Psoas muscle (tissue), 8 donors: ENCODE results near the gene SLIT3. TPM values are rescaled to one million over a fixed set of nuclear protein-coding genes. Genes with fewer than 3 reads are reported as not detected.

ENCODE experiments used
- ATAC-seq, 4 donors: fragments of 200-7000 bp; cut with Tn5 transposase; one replicate each; pipeline ENCODE4 v1.9.1; 2020; ENCODE audit warnings: moderate library complexity in 3 of 4, mild to moderate bottlenecking in 2 of 4
- DNase-seq, 2 donors: peaks; one replicate each; pipeline ENCODE4 v3.0.0-alpha.2; 2020
- H3K27ac ChIP-seq: fragments of 200-600 bp; one replicate; pipeline ENCODE4 v1.8.0; 2022
- H3K27me3 ChIP-seq, 3 donors: fragments of 200-600 bp in 1 of 3; one replicate each; pipeline versions ENCODE4 v1.6.1 to v1.8.0; 2013 to 2022; ENCODE audit warnings: low read length in 2 of 3, mild to moderate bottlenecking in 2 of 3, moderate library complexity in 1 of 3; ENCODE audit not compliant: insufficient read depth in 3 of 3
- H3K36me3 ChIP-seq, 2 donors: fragments of 200-600 bp in 1 of 2; one replicate each; pipeline versions ENCODE4 v1.6.1 to v1.8.0; 2013 to 2022; ENCODE audit warnings: low read depth in 1 of 2, mild to moderate bottlenecking in 1 of 2, moderate library complexity in 1 of 2; ENCODE audit not compliant: insufficient read depth in 1 of 2
- H3K4me1 ChIP-seq: fragments of 200-600 bp; one replicate; pipeline ENCODE4 v1.8.0; 2022
- H3K4me3 ChIP-seq: fragments of 200-600 bp; one replicate; pipeline ENCODE4 v1.8.0; 2022; ENCODE audit warnings: mild to moderate bottlenecking
- H3K9me3 ChIP-seq: fragments of 200-600 bp; one replicate; pipeline ENCODE4 v1.8.0; 2022
- WGBS, 3 donors: extraction: QIAGEN DNeasy Blood & Tissue Kit; methylation state at CpG; one replicate each; pipeline versions ENCODE4 v1.1.6 to v1.1.7; 2013; 5-methylcytosine and 5-hydroxymethylcytosine counted together
- intact Hi-C, 2 donors: fragments of 100-400 bp; cut with DNase I; formaldehyde crosslinking; loops; one replicate each; pipeline versions ENCODE4 v1.11.0 to v1.14.2; 2022
- polyA plus RNA-seq, 3 donors: library from polyadenylated mRNA; stranded (reverse); fragments of 200-250 nt; gene quantifications; one replicate each; pipeline ENCODE4 v1.2.3, GENCODE V29; 2013
- total RNA-seq, 4 donors: library from RNA; stranded (reverse); fragmentation: NEBNext Ultra II Directional in 2 of 4; extraction: Animal tissue kit (Norgen Biotek cat#: 25700) in 2 of 4; gene quantifications; one replicate each; pipeline versions ENCODE4 v1.2.1 to v1.2.4, GENCODE V29; 2021 to 2023
- TF ChIP-seq, protein P1 (sequence below): fragments of 200-600 bp; IDR thresholded peaks from one replicate; pipeline ENCODE4 v1.8.0; 2022; ENCODE audit warnings: antibody characterized with exemption
- donor health status: healthy with polysubstance abuse.
- donor health status: DM: no; HTN: no; CAD: no; lungs with moderate emphysema.
- donor health status: Bipolar disorder and iron deficiency.
- donor health status: healthy.
- donor health status: DM: yes; HTN: yes; CAD: no.
- donor health status: DM: no; HTN: no; CAD: no.
- donor health status: DM: no; HTN: no; CAD: no.
- donor health status: DM: yes; HTN: yes; CAD: no.

Gene SLIT3
- total and polyA plus RNA-seq, 7 donors: 0.81 to 5.9 (median 2.1) TPM

DNA sequence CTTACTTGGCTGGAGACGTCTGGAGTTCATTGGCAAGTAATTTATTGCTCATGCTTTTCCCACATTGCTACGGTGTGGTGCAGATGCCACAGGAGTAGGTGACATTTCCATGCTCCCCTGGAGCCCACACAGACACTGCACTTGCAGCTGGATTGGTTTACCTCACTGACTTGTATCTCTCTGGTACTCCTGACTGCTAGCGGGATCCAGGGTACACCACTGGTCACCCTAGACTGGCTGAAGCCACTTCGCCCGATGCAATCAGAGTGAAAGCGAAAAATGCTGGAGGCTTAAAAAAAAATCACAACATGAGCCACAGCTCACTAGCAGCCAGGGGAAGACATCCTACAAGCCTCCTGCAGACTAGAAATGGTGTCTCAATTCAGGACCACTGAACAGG lies 32.6 kb upstream of the SLIT3 start:
- no peak for DNase-seq
- Histone ChIP-seq H3K4me3 (no peak overlapping the region), H3K4me1 (no peaks in the 10 kb centered on the region), H3K27me3 (no peaks in the 10 kb centered on the region), H3K36me3 (no peaks in the 10 kb centered on the region), H3K27ac (no peak overlapping the region), H3K9me3 (no peaks in the 10 kb centered on the region)
- 63 to 69% (median 66%) methylated on average over 6 of the region's 6 CpGs for WGBS, 3 donors
- TF ChIP-seq, protein P1, sequence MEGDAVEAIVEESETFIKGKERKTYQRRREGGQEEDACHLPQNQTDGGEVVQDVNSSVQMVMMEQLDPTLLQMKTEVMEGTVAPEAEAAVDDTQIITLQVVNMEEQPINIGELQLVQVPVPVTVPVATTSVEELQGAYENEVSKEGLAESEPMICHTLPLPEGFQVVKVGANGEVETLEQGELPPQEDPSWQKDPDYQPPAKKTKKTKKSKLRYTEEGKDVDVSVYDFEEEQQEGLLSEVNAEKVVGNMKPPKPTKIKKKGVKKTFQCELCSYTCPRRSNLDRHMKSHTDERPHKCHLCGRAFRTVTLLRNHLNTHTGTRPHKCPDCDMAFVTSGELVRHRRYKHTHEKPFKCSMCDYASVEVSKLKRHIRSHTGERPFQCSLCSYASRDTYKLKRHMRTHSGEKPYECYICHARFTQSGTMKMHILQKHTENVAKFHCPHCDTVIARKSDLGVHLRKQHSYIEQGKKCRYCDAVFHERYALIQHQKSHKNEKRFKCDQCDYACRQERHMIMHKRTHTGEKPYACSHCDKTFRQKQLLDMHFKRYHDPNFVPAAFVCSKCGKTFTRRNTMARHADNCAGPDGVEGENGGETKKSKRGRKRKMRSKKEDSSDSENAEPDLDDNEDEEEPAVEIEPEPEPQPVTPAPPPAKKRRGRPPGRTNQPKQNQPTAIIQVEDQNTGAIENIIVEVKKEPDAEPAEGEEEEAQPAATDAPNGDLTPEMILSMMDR: no peak
- intact Hi-C loops: no loop called here
- no peak for ATAC-seq

DNA sequence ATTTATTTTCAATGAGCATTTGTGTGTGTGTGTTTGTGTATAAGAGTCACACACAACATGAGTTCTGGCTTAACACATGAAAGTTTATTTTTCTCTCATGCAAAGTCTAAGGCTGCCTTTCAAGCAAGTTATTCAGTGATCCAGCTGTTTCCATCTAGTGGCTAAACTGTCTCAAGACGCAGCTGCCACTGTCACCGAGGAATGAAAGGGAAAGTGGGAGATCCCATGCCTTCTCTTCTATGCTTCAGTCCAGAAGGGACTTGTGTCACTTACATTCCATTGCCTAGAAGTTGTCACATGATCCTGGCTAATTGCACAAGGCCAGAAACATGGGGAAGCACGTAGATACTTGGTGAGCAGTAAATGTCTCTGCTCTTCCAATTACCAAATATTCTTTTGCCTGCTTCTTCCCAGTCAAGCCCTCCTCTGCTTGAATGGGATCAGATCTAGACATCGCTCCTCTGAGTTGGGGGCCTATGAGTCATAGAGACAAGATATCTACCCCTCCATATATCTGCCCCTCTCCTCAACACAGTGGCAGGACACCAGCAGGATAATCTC lies 30.4 kb upstream of the SLIT3 start:
- Histone ChIP-seq H3K9me3 (no peaks in the 10 kb centered on the region), H3K27me3 (no peaks in the 10 kb centered on the region), H3K4me1 (no peaks in the 10 kb centered on the region), H3K36me3 (no peaks in the 10 kb centered on the region), H3K4me3 (no peak overlapping the region), H3K27ac (no peak overlapping the region)
- no peak for DNase-seq
- no peak for ATAC-seq
- WGBS, 3 donors: 36 to 43% (median 38%) methylated on average over 4 of the region's 4 CpGs
- TF ChIP-seq, protein P1: no peak
- intact Hi-C loops: no loop called here

DNA sequence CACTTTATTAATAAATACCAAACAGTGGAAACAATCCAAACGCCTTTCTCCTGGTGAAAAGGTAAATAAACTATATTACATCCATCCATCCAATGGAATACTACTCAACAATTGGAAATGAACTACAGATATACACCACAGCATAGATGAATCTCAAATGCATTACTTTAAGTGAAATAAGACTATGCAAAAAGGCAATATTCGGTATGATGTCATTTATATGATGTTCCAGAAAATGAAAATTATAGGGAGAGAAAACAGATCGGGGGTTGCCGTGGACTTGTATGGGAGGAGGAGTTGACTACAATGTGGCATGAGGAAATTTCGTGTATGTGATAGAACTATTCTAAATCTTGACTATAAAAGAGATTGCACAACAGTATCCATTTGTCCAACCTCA lies 27.5 kb upstream of the SLIT3 start:
- intact Hi-C loops: no loop called here
- WGBS, 3 donors: 77 to 83% (median 83%) methylated on average over 5 of the region's 5 CpGs

DNA sequence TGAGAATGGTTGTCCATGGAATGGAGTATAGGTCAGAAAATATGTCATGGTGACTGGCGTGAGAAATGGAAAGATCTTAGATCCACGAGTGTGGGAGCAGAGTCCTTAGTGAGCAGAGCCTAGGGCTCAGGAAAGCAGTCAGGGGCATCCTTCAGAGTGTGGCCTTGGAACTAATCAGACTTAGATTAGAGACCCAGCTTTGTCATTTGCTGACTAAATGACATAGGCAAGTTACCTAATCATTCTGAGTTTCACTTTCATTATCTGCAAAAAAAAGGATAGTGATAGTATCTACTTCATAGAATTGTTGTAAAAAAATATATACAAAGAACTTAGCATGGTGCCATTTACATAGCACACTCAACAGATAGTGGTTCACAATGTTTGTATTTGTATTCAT lies 24.3 kb upstream of the SLIT3 start:
- Histone ChIP-seq H3K27me3 (peaks cover 0 to 2% (median 0%) of the 10 kb centered on the region in 3 donors), H3K9me3 (no peaks in the 10 kb centered on the region), H3K4me1 (no peaks in the 10 kb centered on the region), H3K27ac (no peak overlapping the region), H3K4me3 (no peak overlapping the region), H3K36me3 (no peaks in the 10 kb centered on the region)
- TF ChIP-seq, protein P1: no peak
- intact Hi-C loops: no loop called here
- ATAC-seq: no peak
- WGBS, 3 donors: 68 to 83% (median 70%) methylated on average over 2 of the region's 2 CpGs
- DNase-seq: no peak

More for the DNA sequence above, 27.5 kb upstream of the SLIT3 start:
- no peak overlapping the region for H3K4me3 ChIP-seq
- H3K4me1 ChIP-seq: no peaks in the 10 kb centered on the region
- ATAC-seq: no peak
- no peaks in the 10 kb centered on the region for H3K36me3 ChIP-seq
- no peaks in the 10 kb centered on the region for H3K9me3 ChIP-seq
- no peak overlapping the region for H3K27ac ChIP-seq
- DNase-seq: no peak
- peaks cover 0 to 2% (median 0%) of the 10 kb centered on the region in 3 donors for H3K27me3 ChIP-seq
- TF ChIP-seq, protein P1: no peak

DNA sequence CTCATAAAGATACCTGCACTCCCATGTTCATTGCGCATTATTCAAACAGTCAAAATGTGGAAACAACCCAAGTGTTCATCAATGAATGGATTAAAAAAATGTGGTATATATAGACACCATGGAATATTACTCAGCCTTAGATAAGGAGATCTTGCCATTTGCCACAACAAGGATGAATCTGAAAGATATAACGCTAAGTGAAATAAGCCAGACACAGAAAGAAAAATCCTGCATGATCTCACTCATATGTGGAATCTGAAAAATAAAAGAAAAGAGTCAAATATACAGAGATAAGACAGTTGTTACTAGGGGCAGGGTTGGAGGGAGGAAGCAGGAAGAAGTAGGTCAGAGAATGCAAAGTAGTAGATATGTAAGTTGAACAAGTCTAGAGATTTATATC lies 17.6 kb upstream of the SLIT3 start:
- TF ChIP-seq, protein P1: no peak
- Histone ChIP-seq H3K4me3 (no peak overlapping the region), H3K27ac (no peak overlapping the region), H3K4me1 (no peaks in the 10 kb centered on the region), H3K27me3 (peaks cover 0 to 3% (median 0%) of the 10 kb centered on the region in 3 donors), H3K36me3 (no peaks in the 10 kb centered on the region), H3K9me3 (no peaks in the 10 kb centered on the region)
- no peak for DNase-seq
- ATAC-seq: no peak
- WGBS, 3 donors: 88 to 92% (median 89%) methylated on average over 2 of the region's 2 CpGs
- intact Hi-C loops: no loop called here
